Uterus (tissue), 4 donors: ENCODE data around the gene ATP6V0B. TPM values are rescaled to one million over a fixed set of nuclear protein-coding genes. Genes with fewer than 3 reads are reported as not detected.

Experiments
- DNase-seq, 2 donors: peaks; one replicate each; pipeline ENCODE4 v3.0.0-alpha.2; 2019 to 2020
- H3K27ac ChIP-seq, 2 donors: fragments of 200-600 bp; sonication (generic); 1 replicate in 1 of 2; 2 replicates in 1 of 2; pipeline ENCODE4 v1.5.1; 2016 to 2018
- H3K27me3 ChIP-seq, 2 donors: fragments of 200-600 bp; sonication (generic); one replicate each; pipeline ENCODE4 v1.5.1; 2018 to 2019; ENCODE audit warnings: control low read depth in 1 of 2
- H3K36me3 ChIP-seq, 2 donors: fragments of 200-600 bp; sonication (generic); one replicate each; pipeline ENCODE4 v1.5.1; 2019; ENCODE audit warnings: control low read depth in 1 of 2
- H3K4me1 ChIP-seq, 2 donors: fragments of 200-600 bp; sonication (generic); one replicate each; pipeline ENCODE4 v1.5.1; 2018 to 2019; ENCODE audit warnings: control low read depth in 1 of 2
- H3K4me3 ChIP-seq, 2 donors: fragments of 200-600 bp; sonication (generic); 1 replicate in 1 of 2; 2 replicates in 1 of 2; pipeline ENCODE4 v1.5.1; 2018 to 2019; ENCODE audit warnings: mild to moderate bottlenecking in 1 of 2
- H3K9me3 ChIP-seq, 2 donors: fragments of 200-600 bp; sonication (generic); one replicate each; pipeline ENCODE4 v1.5.1; 2019; ENCODE audit warnings: control low read depth in 1 of 2
- CTCF ChIP-seq, 4 experiments: fragments of 200-600 bp in 2 of 4; fragments of 450-650 bp in 2 of 4; sonication (generic) in 2 of 4; IDR thresholded peaks; one replicate each; pipeline ENCODE4 v1.5.1; 2016 to 2019; ENCODE audit warnings: antibody characterized with exemption in 4 of 4, mild to moderate bottlenecking in 2 of 4, moderate library complexity in 1 of 4
- POLR2A ChIP-seq, 2 donors: fragments of 450-650 bp; IDR thresholded peaks; one replicate each; pipeline ENCODE4 v1.6.1; 2016; ENCODE audit warnings: antibody characterized with exemption in 2 of 2, mild to moderate bottlenecking in 1 of 2, moderate library complexity in 1 of 2
- intact Hi-C: fragments of 100-400 bp; cut with DNase I; formaldehyde crosslinking; loops from one replicate; pipeline ENCODE4 v1.15.1; 2023; ENCODE audit warnings: low total_unique reads
- total RNA-seq, 4 donors: library from RNA; depleted of rRNA in 3 of 4; stranded (reverse); fragments of >200 nt in 3 of 4; gene quantifications; one replicate each; pipeline versions ENCODE4 v1.1.0 to v1.2.4, GENCODE V29; 2014 to 2023
- donor health status: DM: yes; HTN: yes; CAD: no.

The ATP6V0B gene
- total RNA-seq, 4 donors from 2014 or later: 49.6 to 183 (median 65.4) TPM

GRCh38 chr1:43931711-43932660 lies 42.8 kb upstream of the ATP6V0B start:
- TF ChIP-seq POLR2A (IDR thresholded peaks at IDR 0.05) (no peak), CTCF (IDR thresholded peaks at IDR 0.05) (no peak)
- Histone ChIP-seq H3K27me3 (no peaks in the 10 kb centered on the region), H3K4me3 (no peak overlapping the region), H3K9me3 (no peaks in the 10 kb centered on the region), H3K4me1 (peaks cover 0 to 11% of the 10 kb centered on the region in 2 donors), H3K36me3 (no peaks in the 10 kb centered on the region), H3K27ac (no peak overlapping the region)
- DNase-seq: no peak
- intact Hi-C loops: no loop called here

GRCh38 chr1:43932786-43933385 lies 41.9 kb upstream of the ATP6V0B start:
- Histone ChIP-seq H3K9me3 (no peaks in the 10 kb centered on the region), H3K36me3 (no peaks in the 10 kb centered on the region), H3K27ac (no peak overlapping the region), H3K27me3 (no peaks in the 10 kb centered on the region), H3K4me1 (peaks cover 0 to 11% of the 10 kb centered on the region in 2 donors), H3K4me3 (peak overlapping the region; percentile 23 to 27)
- no peak for DNase-seq
- intact Hi-C loops: no loop called here
- no peak for TF ChIP-seq CTCF (IDR thresholded peaks at IDR 0.05)
- no peak for TF ChIP-seq POLR2A (IDR thresholded peaks at IDR 0.05)

- Histone ChIP-seq H3K4me3 (peak within 1 kb of the TSS; percentile 23 to 27), H3K9me3 (no peaks in the 10 kb centered on the region), H3K36me3 (no peaks in the 10 kb centered on the region), H3K27ac (no peak within 1 kb of the TSS), H3K4me1 (peaks cover 0 to 11% of the 10 kb centered on the region in 2 donors), H3K27me3 (no peaks in the 10 kb centered on the region)
- intact Hi-C loops: no loop called here
- peak in 1 of 2 donors; percentile 29 for DNase-seq
- no peak for TF ChIP-seq POLR2A (IDR thresholded peaks at IDR 0.05)
- TF ChIP-seq CTCF (IDR thresholded peaks at IDR 0.05): no peak
These were observed 41.2 kb upstream of the ATP6V0B start, which contains the start of gene ARTN for GRCh38 chr1:43933386-43934100. Gene ARTN (plus strand): TSS chr1:43933801. CDS start chr1:43935657, 1,856 bp downstream.

GRCh38 chr1:43934101-43934985 lies 40.4 kb upstream of the ATP6V0B start:
- H3K4me3 ChIP-seq: peak overlapping the region in 1 of 2 donors; percentile 27
- H3K27ac ChIP-seq: no peak overlapping the region
- no peaks in the 10 kb centered on the region for H3K36me3 ChIP-seq
- no peaks in the 10 kb centered on the region for H3K27me3 ChIP-seq
- peaks cover 0 to 11% of the 10 kb centered on the region in 2 donors for H3K4me1 ChIP-seq
- H3K9me3 ChIP-seq: no peaks in the 10 kb centered on the region
- TF ChIP-seq POLR2A (IDR thresholded peaks at IDR 0.05): no peak
- peak; percentile 86 to 89 (median 87) for TF ChIP-seq CTCF (IDR thresholded peaks at IDR 0.05)
- peak; percentile 60 to 64 for DNase-seq
- intact Hi-C loops: no loop called here
